Activated naive CD8-positive, alpha-beta T cell treated with anti-CD3 and anti-CD28 coated beads, Interleukin-2, amount 50 U/mL, for 16 hours (primary cell): ENCODE results near the gene CELF2.

ENCODE experiments used
- DNase-seq: peaks from one replicate; pipeline ENCODE4 v3.0.0-alpha.2; 2020; ENCODE audit warnings: low read depth, low spot score

The CELF2 gene

DNA sequence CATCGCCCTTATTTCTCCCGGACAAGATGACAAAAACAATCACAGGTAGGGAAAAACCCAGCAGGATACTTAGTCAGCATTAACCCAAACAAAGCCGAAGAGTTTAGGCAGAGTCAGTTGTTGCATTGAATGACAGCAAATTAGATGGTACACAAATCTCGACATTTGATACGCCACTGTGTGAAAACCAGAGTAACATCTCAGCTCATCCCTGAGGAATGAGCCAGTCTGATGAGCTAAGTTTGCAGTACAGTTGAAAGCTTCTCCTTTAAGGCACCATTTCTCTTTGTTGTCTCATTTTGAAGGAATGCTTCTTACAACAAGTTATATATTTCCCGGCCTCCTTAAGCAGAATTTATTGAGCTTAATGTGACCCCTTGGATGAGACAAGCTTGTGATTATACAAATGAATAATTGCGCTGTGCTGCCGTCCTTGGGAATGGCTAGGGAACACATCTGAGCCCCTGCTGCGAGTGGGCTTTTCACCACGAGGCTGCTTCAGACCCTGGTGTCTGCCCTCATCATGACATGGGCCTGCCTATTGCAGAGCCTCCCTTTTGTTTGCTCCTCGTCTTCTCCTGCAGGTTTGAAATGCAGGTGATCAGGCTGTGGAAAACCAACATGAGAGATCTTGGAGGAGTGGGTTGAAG lies 137.3 kb downstream of the CELF2 start:
- DNase-seq: no peak

DNA sequence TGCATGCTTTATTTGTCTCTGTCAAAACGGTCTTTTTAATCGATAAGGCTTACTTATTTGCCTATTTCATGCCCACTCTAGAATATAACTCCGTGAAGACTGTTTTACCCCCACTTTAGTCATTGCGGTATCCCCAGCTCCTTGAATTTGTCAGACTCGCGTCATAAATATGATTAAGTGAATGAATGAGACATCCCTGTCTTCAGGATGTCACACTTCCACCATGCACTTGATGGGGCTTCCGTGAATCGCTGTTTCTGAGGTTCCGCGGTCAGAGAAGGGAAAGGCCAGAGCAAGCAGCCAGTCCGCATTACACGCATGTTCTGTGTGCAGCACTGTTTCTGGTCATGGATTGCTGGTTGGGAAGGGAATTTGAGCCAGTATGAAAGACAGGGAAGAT lies 138.8 kb downstream of the CELF2 start:
- no peak for DNase-seq

DNA sequence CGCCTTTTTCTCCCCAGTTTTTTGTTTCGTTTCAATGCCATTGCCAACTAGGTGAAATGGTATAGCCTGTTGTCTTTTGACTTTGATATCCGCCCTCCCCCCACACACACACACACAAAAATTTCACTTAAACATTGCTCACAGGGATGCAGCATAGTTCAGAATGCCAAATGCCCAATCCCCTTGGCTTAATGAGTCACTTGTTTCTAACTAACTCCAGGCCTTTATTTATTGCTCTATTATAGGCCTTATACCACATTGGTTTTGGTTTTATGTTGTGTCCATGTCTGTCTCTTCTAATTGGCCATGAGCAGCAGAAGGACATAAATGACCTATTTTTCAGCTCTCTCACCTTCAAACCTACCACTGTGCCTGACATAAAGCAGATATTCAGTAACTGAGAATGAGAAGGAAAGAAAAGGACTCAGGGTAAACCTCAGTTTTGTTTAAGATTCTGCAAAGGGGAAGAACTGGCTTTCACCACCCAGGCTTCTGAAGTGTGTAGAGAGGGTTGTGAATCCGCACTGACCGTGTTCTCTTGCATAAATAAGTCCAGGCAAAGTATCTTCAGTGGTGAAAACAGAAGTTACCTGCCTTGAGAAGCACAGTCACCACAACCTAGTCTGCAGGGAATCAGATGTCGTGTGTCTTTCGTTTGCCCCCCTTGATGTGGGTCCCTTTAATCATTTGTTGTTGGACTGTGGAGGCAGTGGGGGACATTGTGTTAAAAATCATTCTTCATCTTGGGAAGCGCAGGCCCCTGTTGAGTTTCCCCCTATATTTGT lies 139.8 kb downstream of the CELF2 start:
- no peak for DNase-seq

DNA sequence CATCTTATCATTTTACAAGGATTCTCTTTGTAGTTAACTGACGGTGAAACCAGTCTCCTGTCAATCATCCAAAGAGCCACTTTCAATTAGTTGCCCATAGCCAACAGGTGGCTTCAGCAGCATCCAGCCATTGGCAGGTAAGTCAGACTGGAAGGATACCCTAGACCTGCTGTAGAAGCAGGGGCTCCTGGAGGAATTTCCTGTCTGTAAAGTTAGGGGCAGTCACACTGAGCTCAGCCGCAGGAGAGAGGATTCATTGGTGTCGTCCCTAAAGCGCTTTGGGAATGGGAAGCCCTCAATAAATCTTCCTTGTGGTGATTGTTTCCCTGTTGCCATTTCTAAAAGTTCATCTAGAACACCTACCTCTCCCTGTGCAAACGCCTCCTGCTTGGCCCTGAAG lies 140.4 kb downstream of the CELF2 start:
- DNase-seq: no peak

DNA sequence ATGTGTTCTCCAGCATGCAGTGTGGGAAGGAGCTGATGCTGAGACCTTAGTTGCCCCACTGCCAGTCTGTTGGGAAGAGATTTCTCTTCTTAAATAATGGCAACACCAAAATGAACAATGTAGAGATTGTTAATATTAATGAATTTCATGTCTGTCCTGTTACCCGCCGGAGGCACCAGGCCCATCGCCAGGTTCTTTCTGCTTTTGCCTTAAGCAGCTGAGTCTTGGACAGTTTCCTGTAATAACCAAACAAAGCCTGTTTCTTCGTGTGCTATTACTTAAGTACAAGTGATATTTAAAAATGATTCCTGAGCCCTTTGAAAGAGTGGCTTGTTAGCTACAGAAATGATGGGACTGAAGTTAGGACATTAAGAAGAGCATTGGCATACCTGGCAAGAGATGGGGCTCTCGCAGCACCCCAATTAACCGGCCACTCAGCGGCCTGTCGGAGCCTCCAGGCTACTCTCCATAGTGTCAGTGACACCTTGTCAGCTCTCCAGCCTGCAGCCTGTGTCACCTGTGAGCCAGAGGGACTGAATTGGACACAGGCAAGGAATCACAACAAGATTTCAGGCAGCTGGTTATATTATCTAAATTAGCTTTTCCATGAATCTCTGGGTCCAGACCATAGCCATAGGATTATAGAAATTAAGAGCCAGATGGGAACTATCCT lies 142.0 kb downstream of the CELF2 start:
- DNase-seq: no peak

DNA sequence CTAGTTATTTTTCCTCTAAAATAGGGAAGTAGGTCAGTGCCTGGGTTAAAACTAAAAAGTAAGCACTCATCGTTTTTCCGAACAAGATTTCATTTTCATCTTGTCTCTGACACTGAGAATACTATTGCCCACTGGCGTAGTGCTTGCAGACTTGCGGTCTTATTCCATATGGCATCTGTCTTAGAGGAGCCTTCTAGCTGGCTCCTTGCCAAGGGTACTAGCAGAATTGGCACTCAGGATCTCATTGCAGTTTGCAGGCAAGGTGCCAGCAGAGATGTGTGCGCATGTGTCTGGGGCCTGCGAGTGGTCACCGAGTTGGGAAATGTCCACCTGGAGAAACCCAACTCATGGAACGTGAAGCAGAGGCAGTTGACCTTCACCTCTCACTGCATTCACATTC lies 143.4 kb downstream of the CELF2 start:
- no peak for DNase-seq

DNA sequence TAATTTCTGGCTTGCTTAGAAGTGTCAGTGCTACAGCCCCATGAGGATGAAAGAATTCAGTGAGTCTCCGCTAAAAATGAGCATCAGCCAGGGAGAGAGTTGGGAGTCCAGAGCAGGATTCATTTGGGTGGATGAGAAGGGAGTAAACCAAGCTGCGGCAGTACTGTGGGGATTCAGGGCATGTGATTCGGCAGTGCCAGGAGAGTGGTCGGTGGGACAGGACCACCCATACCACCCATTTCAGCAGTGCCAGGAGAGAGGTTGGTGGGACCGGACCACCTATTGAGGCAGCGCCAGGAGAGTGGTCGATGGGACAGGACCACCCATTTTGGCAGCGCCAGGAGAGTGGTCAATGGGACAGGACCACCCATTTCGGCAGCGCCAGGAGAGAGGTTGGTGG lies 144.2 kb downstream of the CELF2 start:
- no peak for DNase-seq

DNA sequence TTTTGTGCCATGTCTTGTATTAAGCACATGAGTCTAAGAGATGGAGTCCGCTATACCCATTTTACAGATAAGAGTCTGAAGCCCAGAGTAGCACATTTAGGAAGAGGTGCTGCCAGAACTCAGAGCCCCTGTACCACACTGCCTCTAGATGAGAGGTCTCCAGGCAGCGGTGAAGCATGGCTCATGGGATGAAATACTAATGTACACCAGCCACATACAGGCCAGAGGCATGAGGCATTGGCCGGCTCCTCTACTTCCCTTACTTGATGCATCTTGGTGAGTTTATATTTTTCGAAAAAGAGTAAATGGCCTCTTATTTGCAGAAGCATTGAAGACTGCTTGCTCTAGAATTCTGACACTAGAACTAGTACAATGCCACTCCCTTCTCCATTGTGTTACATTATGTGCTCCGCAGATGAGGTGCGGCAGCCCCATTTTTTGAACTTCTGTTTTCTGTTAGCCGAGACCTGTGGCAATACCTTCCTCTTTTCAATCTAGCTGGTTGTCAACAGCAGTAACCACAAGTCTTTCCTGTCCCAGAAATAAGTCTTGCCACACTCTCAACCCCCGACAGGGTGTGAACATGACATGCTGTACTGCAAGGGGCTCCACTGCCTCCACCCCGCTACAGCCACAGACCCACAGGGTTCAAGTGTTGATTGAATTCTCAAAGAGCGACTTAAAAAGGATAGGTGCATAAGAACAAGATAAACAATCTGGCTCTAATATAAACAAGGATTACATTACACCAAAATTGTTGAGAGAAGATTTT lies 145.3 kb downstream of the CELF2 start:
- DNase-seq: peak; percentile 11

DNA sequence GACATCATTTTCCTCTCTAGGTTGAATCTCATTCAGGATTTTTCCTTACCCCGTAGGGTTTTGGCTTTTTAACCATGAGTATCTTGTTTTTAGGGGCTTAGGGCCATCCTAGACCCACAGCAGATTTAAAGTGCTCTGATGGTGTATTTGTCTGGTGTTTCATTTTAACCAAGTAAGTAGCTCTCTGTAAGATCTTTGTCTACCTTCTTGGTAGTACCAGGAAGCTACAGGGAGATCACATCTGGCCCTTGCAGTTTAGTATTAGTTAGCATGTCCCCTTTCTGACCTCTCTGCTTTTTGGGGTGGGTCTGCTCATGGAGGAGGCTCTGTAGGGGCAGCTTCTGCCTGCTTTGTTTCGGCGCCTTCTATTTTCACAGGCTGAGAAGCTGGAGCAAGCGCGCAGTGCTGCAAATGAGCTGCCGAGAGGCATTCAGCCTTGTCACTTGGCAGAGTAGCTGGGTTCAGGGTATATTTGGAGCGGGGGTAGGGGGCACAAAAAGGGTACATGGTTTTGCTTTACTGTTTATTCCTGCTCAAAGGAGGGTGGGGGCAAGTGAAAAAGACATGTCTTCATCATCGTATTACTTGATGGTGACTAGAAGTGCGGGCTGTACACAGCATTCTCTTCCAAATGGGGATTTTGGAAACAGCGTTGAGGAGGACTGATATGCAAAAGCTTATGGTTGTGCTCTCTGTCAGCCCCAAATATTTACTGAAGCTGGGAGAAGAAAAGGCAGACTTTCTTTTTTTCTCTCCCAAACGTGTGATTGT lies 146.3 kb downstream of the CELF2 start:
- no peak for DNase-seq

DNA sequence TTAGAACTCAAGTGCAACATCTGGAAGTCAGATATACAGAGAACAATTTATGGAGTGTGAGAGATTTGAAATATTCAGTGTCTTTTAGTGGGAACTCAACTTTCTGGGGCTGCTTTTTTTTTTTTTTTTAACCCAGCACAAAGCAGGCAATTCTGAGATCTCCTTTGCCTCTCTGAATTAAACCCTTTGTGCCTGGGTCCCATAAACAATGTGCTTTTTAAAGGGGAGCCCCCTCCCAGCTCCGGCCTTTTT lies 146.8 kb downstream of the CELF2 start:
- no peak for DNase-seq

DNA sequence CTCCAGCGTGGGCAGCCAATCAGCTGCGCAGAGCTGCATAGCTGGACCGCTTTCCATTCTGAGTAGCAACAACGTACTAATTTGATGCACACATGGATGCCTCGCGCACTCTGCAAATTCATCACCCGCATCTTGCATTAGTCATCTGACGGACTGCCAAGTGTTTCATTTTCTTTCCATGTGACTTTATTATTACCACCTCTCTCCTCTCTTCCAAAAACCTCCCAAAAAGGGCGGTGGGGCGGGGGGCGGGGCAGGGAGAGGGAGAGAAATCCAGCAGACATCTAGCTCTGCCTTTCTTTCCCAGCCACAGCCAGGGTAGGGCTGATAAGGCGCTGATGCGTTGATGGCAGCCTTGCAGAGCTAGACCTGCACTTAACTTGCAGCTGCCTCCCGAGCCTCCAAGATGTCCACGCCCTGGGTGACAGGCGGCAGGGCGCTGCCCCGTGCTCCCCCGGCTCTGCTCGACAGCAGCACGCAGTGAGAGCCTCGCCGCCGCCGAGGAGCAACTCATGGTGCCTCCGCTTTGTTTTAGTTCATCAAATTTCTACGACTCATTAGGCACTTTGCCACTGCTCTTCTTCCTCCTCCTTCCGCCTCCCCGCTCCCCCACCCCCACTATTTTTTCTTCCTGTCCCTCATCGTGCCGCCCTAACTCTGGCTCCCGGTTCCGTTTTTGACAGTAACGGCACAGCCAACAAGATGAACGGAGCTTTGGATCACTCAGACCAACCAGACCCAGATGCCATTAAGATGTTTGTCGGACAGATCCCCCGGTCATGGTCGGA lies 147.3 kb downstream of the CELF2 start:
- peak; percentile 39 for DNase-seq

DNA sequence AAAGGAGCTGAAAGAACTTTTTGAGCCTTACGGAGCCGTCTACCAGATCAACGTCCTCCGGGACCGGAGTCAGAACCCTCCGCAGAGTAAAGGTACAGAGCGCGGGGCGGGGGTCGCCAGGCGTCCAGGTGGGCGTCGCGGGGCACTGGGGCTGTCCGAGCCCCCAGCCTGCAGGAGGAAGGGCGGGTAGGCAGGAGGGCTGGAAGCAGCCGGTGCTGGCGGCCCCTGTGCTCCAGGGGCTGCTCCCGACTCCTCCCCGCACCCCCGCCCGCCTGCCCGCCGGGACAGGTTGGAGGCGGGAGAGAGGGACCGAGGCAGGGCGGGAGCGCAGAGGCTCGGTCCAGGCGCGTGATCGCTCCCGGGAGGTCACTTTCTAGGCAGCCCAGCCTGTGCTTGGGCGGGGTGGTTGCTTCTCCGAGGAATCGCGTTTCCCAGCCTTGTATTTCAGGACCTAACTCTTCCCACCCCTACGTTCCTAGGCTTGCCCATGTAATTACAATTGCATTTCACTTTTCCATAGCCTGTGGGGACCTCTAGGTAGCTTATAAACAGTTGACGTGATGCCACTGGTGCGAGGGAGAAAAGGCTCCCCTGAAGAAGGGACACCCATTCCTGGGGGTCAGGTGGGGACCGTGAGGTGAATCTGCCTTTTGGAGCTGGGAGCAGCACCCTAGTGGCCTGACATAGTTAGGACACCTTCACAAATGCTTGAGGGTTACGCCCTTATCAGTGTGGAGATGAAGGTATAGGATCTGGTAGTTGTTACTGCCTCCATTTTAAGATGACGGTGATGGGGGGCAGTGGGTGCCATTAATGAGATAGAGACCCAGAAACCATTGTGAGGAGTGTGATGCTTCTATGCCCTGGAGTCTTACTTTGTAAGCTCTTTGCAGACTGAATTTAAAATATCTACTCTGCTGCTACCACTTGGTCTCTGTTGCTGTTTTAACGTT lies 148.2 kb downstream of the CELF2 start:
- peak; percentile 37 for DNase-seq

DNA sequence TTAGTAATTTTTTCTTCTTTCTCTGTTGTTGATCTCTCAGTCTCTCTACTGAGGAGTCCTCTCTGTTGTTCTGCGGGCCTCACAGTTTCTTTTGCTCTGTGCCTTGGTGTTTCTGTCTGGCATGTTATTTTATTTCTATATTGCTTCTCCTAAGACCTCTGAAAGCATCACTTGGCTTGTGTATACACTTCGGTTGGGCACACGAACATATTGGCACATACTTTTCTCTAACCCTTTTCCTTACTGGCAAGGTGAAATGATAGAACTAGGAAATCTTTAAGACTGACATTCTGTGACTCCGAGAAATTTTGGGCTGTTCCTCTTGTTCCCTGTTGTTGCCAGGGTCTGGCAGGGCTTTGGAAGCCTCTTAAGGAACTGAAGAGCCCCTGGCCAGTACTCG lies 148.9 kb downstream of the CELF2 start:
- no peak for DNase-seq

DNA sequence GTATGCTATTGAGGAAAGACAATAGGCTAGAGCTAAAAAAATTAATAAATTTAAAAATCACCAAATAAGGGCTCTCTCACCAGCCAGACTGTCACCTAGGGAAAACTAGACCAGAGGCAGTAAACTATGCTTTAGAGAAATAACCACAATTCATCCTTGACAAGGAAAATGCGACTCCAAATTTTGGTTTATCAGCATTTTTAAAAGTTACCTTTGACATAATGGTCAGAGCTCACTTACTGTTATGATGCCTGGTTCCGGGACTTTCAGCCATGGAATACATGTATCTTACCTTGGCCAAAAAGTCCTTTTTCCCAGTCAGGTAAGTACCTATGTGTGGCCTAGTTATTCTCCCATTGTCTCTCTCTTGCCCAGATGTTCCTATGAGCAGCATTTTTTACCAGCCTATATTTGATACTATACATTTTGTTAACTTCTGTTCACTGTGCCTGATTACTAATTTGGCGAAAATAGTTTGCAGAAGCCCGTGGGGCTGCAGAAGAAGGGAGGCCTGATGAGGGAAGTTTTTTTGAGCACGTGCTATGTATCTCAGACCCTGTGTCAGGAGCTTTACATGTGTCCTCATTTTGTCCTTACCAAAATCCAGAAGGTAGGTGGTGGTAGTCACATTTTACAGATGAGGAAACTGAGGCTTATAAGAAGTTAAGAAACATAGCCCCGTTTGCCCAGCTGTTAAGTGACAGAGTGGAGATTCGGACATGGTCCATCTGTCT lies 149.7 kb downstream of the CELF2 start:
- DNase-seq: no peak

DNA sequence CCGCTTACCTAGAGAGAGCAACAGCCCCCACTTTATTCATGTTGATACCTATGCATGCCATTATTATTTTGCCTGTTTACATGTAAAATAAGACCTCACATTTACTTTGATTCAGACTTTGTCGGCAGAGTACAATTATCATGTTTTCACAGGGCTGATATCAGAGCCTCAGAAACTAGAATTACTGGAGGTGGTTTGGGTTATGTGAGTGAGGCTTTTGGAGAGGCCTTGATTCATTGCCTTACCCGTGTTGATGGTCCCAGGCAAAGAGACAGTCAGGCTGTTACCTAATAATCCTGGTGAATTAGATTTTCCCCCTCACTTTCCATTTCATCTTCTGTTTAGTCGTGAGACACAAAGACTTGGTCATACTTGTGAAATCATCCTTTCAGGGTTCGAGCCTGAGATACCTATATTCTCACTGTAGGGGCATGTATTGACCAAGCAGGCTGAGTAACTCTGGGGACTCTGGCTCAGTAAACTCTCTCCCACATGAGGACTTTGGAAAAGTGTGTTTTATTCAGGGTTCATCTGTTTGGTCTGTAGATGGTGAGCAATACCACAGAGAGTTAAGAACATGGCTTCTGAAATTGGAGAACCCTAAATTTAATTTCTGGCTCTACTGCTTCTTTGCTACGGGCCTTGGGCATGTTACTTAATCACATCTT lies 150.9 kb downstream of the CELF2 start:
- DNase-seq: no peak

DNA sequence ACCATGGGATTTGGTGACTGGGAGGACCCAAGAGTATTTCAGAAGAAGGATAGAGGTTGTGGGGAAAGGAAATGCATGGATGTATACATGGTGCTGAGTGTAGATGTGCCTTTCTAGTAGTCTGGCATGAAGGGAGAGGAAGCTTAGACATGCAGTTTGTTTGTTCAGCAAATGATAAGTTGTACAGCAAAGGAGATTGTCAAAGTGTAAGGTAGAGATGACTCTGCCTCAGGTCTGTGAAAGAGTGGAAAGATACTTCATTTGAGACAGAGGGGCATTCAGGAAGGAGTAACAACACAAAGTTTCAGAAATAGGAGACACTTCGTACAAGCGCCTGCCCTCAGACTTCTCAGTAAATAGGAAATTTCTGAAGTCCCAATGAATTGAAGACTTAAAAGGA lies 152.3 kb downstream of the CELF2 start:
- no peak for DNase-seq

DNA sequence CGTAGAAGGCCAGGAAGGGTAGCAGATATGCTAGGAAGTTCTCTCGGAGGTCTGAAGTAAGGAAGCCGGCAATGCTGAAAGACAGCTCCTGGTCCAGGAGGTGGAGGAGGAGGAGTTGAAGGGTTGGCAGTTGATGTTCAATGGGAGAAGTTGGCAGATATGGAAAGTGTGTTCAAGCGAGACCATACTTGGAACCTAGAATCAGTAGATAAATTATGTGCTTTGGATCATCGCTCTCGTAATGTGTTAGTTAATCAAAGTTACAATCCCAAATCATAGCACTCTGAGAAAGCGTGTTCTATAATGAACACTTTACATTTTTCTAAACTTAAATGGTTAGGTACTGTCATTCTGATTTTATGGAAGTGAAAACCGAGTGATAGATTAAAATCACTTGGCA lies 152.9 kb downstream of the CELF2 start:
- DNase-seq: no peak
